Glutamatergic neuron (in vitro differentiated cells): ENCODE results near the gene NAV1. TPM values are rescaled to one million over a fixed set of nuclear protein-coding genes. Genes with fewer than 3 reads are reported as not detected.

ENCODE experiments used
- DNase-seq: peaks from one replicate; pipeline ENCODE4 v3.0.0; 2022
- H3K27ac Mint-ChIP-seq: one replicate; pipeline ENCODE4 v1.8.0; 2020; ENCODE audit warnings: mild to moderate bottlenecking, mixed read lengths, inconsistent platforms; ENCODE audit not compliant: unreplicated experiment
- H3K27me3 Mint-ChIP-seq: one replicate; pipeline ENCODE4 v1.8.0; 2020; ENCODE audit warnings: mild to moderate bottlenecking, moderate library complexity, mixed read lengths, inconsistent platforms; ENCODE audit not compliant: unreplicated experiment
- H3K36me3 Mint-ChIP-seq: one replicate; pipeline ENCODE4 v1.8.0; 2020; ENCODE audit warnings: mild to moderate bottlenecking, mixed read lengths, inconsistent platforms; ENCODE audit not compliant: unreplicated experiment
- H3K4me1 Mint-ChIP-seq: one replicate; pipeline ENCODE4 v1.8.0; 2020; ENCODE audit warnings: mild to moderate bottlenecking, low read depth, mixed read lengths, inconsistent platforms; ENCODE audit not compliant: unreplicated experiment
- H3K4me3 Mint-ChIP-seq: one replicate; pipeline ENCODE4 v1.8.0; 2020; ENCODE audit warnings: mild to moderate bottlenecking, mixed read lengths, inconsistent platforms; ENCODE audit not compliant: unreplicated experiment
- H3K9me3 Mint-ChIP-seq: one replicate; pipeline ENCODE4 v1.8.0; 2020; ENCODE audit warnings: mild to moderate bottlenecking, moderate library complexity, mixed read lengths, inconsistent platforms; ENCODE audit not compliant: unreplicated experiment
- total RNA-seq: library from RNA; stranded (reverse); fragmentation: NEBNext Ultra II Directional; extraction: Animal tissue kit (Norgen Biotek cat#: 25700); gene quantifications from one replicate; pipeline ENCODE4 v1.2.1, GENCODE V29; 2021; ENCODE audit not compliant: unreplicated experiment
- TF ChIP-seq, protein P1 (sequence below): fragments of 200-600 bp; sonication (generic); IDR thresholded peaks from one replicate; pipeline ENCODE4 v1.5.0; 2021; ENCODE audit not compliant: partially characterized antibody, unreplicated experiment

Gene NAV1
- total RNA-seq, 1 donor from 2014 or later: 124 TPM

DNA sequence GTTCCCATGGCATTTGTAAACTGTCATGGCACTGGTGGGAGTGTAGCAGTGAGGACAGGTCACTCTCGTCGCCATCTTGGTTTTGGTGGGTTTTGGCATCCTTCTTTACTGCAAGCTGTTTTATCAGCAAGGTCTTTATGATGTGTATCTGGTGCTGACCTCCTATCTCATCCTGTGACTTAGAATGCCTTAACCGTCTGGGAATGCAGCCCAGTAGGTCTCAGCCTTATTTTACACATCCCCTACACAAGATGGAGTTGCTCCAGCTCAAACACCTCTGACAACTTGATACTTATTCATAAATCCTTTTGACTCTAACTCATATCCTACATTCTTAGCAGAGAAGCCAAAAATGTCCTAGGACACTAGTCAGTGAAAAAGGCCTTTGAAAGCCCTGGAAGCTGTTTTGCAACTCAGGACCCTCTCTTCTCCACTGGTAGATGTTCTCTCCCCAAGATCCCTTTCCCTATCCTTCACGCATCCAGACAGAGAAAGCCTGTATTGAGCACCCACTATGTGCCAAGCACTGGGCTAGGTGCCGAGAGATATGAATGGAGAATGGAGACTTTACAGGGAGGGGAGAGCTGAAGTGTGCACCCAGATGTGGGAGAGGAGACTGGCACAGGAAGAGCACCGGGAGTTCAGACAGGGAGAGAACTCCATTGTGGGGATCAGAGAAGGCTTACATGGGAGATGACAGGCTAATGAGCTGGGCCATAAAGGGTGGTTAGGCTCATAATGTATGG is 25.3 kb upstream of the NAV1 start:
- no peak for DNase-seq
- Mint-ChIP-seq H3K9me3 (peaks cover 8% of the 10 kb centered on the region), H3K27ac (no peak overlapping the region), H3K27me3 (peaks cover 7% of the 10 kb centered on the region), H3K4me3 (no peak overlapping the region), H3K36me3 (peaks cover 9% of the 10 kb centered on the region), H3K4me1 (peaks cover 6% of the 10 kb centered on the region)
- TF ChIP-seq, protein P1, sequence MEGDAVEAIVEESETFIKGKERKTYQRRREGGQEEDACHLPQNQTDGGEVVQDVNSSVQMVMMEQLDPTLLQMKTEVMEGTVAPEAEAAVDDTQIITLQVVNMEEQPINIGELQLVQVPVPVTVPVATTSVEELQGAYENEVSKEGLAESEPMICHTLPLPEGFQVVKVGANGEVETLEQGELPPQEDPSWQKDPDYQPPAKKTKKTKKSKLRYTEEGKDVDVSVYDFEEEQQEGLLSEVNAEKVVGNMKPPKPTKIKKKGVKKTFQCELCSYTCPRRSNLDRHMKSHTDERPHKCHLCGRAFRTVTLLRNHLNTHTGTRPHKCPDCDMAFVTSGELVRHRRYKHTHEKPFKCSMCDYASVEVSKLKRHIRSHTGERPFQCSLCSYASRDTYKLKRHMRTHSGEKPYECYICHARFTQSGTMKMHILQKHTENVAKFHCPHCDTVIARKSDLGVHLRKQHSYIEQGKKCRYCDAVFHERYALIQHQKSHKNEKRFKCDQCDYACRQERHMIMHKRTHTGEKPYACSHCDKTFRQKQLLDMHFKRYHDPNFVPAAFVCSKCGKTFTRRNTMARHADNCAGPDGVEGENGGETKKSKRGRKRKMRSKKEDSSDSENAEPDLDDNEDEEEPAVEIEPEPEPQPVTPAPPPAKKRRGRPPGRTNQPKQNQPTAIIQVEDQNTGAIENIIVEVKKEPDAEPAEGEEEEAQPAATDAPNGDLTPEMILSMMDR: no peak

DNA sequence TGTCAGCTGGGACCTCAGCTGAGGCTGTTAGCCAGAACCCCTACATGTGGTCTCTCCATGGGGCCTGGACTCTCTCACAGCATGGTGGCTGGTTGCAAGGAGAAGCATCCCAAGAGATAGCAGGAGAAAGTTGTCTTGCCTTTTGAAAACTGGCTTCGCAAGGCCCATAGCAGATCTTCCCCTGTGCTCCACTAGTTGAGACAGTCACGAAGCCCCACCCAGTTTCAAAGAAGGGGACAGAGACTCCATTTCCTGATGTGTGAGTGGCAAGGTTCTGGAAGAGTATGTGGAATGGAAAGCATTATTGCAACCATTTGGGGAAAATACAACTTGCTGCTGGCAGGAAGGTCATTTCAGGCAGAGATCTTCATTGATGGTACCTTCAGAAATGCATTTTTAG is 24.5 kb upstream of the NAV1 start:
- Mint-ChIP-seq H3K36me3 (peaks cover 5% of the 10 kb centered on the region), H3K27me3 (peaks cover 3% of the 10 kb centered on the region), H3K27ac (no peak overlapping the region), H3K4me3 (no peak overlapping the region), H3K9me3 (peaks cover 4% of the 10 kb centered on the region), H3K4me1 (peaks cover 6% of the 10 kb centered on the region)
- no peak for DNase-seq
- TF ChIP-seq, protein P1: no peak

DNA sequence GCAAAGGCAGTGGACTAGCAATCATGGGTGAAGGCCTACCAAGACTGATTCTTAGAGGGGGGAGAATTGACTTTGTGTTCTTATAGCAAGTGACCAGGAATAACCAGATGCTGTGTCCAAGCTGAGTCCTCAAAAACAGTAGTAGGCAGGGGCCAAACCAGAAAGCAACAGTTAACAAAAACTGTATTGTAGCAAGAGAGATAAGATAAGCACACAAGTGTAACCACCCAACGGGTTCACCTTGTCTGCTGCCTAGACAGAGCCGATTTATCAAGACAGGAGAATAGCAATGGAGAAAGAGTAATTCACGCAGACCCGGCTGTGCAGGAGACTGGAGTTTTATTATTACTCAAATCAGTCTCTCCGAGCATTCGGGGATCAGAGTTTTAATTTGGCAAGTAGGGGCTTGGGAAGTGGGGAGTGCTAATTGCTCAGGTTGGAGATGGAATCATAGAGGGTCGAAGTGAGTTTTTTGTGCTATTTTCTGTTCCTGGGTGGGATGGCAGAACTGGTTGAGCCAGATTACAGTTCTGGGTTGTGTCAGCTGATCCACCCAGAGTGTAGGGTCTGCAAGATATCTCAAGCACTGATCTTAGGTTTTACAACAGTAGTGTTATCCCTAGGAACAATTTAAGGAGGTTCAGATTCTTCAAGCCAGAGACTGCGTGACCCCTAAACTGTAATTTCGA is 23.7 kb upstream of the NAV1 start:
- peaks cover 6% of the 10 kb centered on the region for H3K4me1 Mint-ChIP-seq
- peaks cover 1% of the 10 kb centered on the region for H3K9me3 Mint-ChIP-seq
- H3K4me3 Mint-ChIP-seq: no peak overlapping the region
- TF ChIP-seq, protein P1: no peak
- no peak overlapping the region for H3K27ac Mint-ChIP-seq
- no peaks in the 10 kb centered on the region for H3K27me3 Mint-ChIP-seq
- no peak for DNase-seq
- no peaks in the 10 kb centered on the region for H3K36me3 Mint-ChIP-seq

DNA sequence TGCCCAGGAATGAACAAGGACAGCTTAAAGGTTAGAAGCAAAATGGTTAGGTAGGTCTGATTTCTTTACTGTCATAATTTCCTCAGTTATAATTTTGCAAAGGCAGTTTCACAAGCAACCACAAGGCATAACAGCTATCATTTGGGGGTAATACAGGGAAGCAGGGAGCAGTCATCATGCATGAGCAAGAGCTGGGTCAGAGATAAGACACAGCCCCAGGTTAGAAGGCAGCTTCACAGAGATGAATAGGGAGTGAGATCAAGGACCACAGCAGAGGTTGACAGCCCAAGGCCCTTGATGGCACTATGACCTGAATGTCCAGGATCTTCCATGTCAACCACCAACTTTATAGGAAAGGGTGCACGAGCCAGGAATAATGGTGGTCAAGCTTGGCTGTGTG is 23.0 kb upstream of the NAV1 start:
- Mint-ChIP-seq H3K27me3 (no peaks in the 10 kb centered on the region), H3K9me3 (peaks cover 1% of the 10 kb centered on the region), H3K4me3 (no peak overlapping the region), H3K4me1 (peaks cover 6% of the 10 kb centered on the region), H3K27ac (no peak overlapping the region), H3K36me3 (no peaks in the 10 kb centered on the region)
- TF ChIP-seq, protein P1: no peak
- DNase-seq: no peak

DNA sequence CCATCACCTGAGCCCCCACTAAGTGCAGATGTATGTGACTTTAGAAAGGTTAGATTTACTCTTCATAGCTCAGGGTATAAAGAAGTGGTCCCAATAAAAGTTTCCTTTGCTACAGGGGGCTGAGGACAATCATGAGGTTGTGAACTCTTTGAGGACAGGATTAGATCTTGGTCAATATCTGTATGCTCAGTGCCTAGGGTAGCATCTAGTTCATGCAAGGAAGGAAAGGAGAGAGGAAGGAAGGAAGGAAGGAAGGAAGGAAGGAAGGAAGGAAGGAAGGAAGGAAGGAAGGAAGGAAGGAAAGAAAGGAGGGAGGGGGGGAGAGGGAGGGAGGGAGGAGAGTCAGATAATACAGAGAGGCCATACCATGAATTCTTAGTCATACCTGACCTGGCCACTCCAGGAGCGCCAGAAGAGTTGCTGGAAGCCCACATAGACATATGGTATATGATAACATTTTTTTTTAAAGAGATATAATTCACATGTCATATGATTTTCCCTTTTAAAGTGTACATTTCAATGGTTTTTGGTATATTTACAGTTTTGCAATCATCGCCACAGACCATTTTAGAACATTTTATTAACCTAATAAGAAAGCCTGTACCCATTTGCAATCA is 22.3 kb upstream of the NAV1 start:
- Mint-ChIP-seq H3K4me1 (peaks cover 4% of the 10 kb centered on the region), H3K9me3 (no peaks in the 10 kb centered on the region), H3K36me3 (no peaks in the 10 kb centered on the region), H3K27ac (no peak overlapping the region), H3K4me3 (no peak overlapping the region), H3K27me3 (no peaks in the 10 kb centered on the region)
- TF ChIP-seq, protein P1: no peak
- no peak for DNase-seq
